H1 (cell line): ENCODE results near the gene ZNF385B. TPM values are rescaled to one million over a fixed set of nuclear protein-coding genes. Genes with fewer than 3 reads are reported as not detected.

Source experiments
- BACH1 ChIP-seq: IDR thresholded peaks from 2 replicates; pipeline ENCODE4 v1.6.1; 2012; ENCODE audit warnings: low read length, improper control_type of control experiment
- CTBP2 ChIP-seq: IDR thresholded peaks from 2 replicates; pipeline ENCODE4 v1.7.0; 2011; ENCODE audit warnings: borderline replicate concordance, mild to moderate bottlenecking, moderate library complexity, mixed read lengths, low read length; ENCODE audit not compliant: insufficient read depth, insufficient read length
- polyA plus RNA-seq, 7 experiments: library from polyadenylated mRNA; depleted of rRNA in 3 of 7; stranded (reverse) in 5 of 7; unstranded in 2 of 7; fragments of >200 nt in 5 of 7; fragments of 200-250 nt in 2 of 7; gene quantifications; 1 replicate in 5 of 7; 2 replicates in 1 of 7; 4 replicates in 1 of 7; pipeline versions ENCODE4 v1.2.1 to v1.2.3, GENCODE V29; 2011 to 2013; ENCODE audit warnings: missing spikeins in 2 of 7, mixed read lengths in 2 of 7
- total RNA-seq: library from RNA; stranded (reverse); fragmentation: NEBNext Ultra II Directional; extraction: Animal tissue kit (Norgen Biotek cat#: 25700); gene quantifications from 2 replicates; pipeline ENCODE4 v1.2.1, GENCODE V29; 2021

Gene ZNF385B
- total and polyA plus RNA-seq, 2 of the 8 experiments (the other 6 are each of a cell fraction or from before 2014, with no cell fraction given), result 1.1 to 3.7 TPM

GRCh38 chr2:179853108-179853507, 8.3 kb downstream of the ZNF385B start (continued):
- no peak for TF ChIP-seq BACH1
- TF ChIP-seq CTBP2, result no peak
